Uterus (tissue), 4 donors: Measurements from ENCODE around the gene ADARB2. TPM values are rescaled to one million over a fixed set of nuclear protein-coding genes. Genes with fewer than 3 reads are reported as not detected.

Source experiments
- DNase-seq, 2 donors: peaks; one replicate each; pipeline ENCODE4 v3.0.0-alpha.2; 2019 to 2020
- H3K27ac ChIP-seq, 2 donors: fragments of 200-600 bp; sonication (generic); 1 replicate in 1 of 2; 2 replicates in 1 of 2; pipeline ENCODE4 v1.5.1; 2016 to 2018
- H3K27me3 ChIP-seq, 2 donors: fragments of 200-600 bp; sonication (generic); one replicate each; pipeline ENCODE4 v1.5.1; 2018 to 2019; ENCODE audit warnings: control low read depth in 1 of 2
- H3K36me3 ChIP-seq, 2 donors: fragments of 200-600 bp; sonication (generic); one replicate each; pipeline ENCODE4 v1.5.1; 2019; ENCODE audit warnings: control low read depth in 1 of 2
- H3K4me1 ChIP-seq, 2 donors: fragments of 200-600 bp; sonication (generic); one replicate each; pipeline ENCODE4 v1.5.1; 2018 to 2019; ENCODE audit warnings: control low read depth in 1 of 2
- H3K4me3 ChIP-seq, 2 donors: fragments of 200-600 bp; sonication (generic); 1 replicate in 1 of 2; 2 replicates in 1 of 2; pipeline ENCODE4 v1.5.1; 2018 to 2019; ENCODE audit warnings: mild to moderate bottlenecking in 1 of 2
- H3K9me3 ChIP-seq, 2 donors: fragments of 200-600 bp; sonication (generic); one replicate each; pipeline ENCODE4 v1.5.1; 2019; ENCODE audit warnings: control low read depth in 1 of 2
- CTCF ChIP-seq, 4 experiments: fragments of 200-600 bp in 2 of 4; fragments of 450-650 bp in 2 of 4; sonication (generic) in 2 of 4; IDR thresholded peaks; one replicate each; pipeline ENCODE4 v1.5.1; 2016 to 2019; ENCODE audit warnings: antibody characterized with exemption in 4 of 4, mild to moderate bottlenecking in 2 of 4, moderate library complexity in 1 of 4
- POLR2A ChIP-seq, 2 donors: fragments of 450-650 bp; IDR thresholded peaks; one replicate each; pipeline ENCODE4 v1.6.1; 2016; ENCODE audit warnings: antibody characterized with exemption in 2 of 2, mild to moderate bottlenecking in 1 of 2, moderate library complexity in 1 of 2
- intact Hi-C: fragments of 100-400 bp; cut with DNase I; formaldehyde crosslinking; loops from one replicate; pipeline ENCODE4 v1.15.1; 2023; ENCODE audit warnings: low total_unique reads
- total RNA-seq, 4 donors: library from RNA; depleted of rRNA in 3 of 4; stranded (reverse); fragments of >200 nt in 3 of 4; gene quantifications; one replicate each; pipeline versions ENCODE4 v1.1.0 to v1.2.4, GENCODE V29; 2014 to 2023
- donor health status: DM: yes; HTN: yes; CAD: no.

The ADARB2 gene
- total RNA-seq, 4 donors from 2014 or later = 0.76 to 2.6 (median 2.0) TPM; not detected in 1

DNA sequence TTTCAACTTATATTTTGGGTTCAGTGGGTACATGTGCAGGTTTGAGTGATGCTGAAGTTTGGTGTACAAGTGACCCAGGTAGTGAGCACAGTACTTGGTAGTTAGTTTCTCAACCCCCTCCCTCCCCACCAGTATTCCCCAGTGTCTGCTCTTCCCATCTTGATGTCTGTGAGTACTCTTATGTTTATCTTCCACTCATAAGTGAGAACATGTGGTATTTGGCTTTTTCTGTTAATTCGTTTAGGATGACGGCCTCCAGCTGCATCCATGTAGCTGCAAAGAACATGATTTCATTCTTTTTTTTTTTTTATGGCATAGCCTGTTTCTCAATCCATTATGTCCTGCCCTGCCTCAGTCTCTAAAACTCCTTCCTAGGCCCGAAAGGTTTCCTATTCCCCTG is 459.0 kb downstream of the ADARB2 start:
- Histone ChIP-seq H3K36me3 (no peaks in the 10 kb centered on the region), H3K27me3 (no peaks in the 10 kb centered on the region), H3K4me1 (no peaks in the 10 kb centered on the region), H3K9me3 (no peaks in the 10 kb centered on the region), H3K4me3 (no peak overlapping the region), H3K27ac (no peak overlapping the region)
- no peak for TF ChIP-seq POLR2A (IDR thresholded peaks at IDR 0.05)
- no peak for TF ChIP-seq CTCF (IDR thresholded peaks at IDR 0.05)
- intact Hi-C loops = no loop called here
- no peak for DNase-seq

DNA sequence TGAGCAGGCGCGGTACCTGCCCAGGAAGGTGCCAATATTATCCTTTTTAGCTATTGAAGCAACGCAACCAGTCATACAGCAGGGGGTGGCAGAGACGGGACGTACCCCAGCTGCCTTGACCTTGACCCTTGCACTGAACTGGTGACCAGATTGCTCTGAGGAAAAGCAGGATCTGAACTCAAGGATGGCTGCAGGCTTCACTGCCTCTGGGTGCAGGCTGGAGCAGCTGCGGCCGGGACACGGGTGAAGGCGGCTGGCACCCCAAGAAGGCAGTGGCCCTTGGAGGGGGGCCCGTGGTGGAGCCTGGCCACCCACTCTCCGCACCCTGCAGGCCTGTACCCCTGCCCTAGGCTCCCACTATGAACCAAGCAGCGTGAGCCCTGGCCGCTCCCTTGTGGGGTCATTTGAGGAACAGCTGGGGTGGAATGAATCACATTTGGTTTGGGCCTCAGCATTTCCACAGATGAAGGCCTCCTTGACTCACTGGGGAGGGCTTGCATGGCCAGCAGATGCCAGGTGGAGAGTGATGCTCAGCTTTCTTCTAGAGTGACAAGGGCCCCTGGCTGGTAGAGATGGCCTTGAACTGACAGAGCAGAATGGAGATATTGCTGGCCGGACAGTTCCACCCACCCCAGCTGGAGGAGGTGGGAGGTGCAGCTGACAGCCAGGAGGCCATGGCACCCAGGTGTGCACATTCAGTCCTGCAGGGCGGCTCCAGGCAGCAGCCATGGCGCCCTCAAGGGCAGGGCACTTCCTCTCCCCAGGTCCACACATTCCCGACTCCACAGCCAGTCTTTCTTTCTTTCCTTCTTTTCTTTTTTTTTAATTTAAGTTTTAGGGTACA is 462.4 kb downstream of the ADARB2 start:
- Histone ChIP-seq H3K4me3 (no peak overlapping the region), H3K9me3 (no peaks in the 10 kb centered on the region), H3K27me3 (no peaks in the 10 kb centered on the region), H3K4me1 (no peaks in the 10 kb centered on the region), H3K36me3 (no peaks in the 10 kb centered on the region), H3K27ac (no peak overlapping the region)
- no peak for DNase-seq
- intact Hi-C loops = no loop called here
- TF ChIP-seq CTCF (IDR thresholded peaks at IDR 0.05) = no peak
- no peak for TF ChIP-seq POLR2A (IDR thresholded peaks at IDR 0.05)

DNA sequence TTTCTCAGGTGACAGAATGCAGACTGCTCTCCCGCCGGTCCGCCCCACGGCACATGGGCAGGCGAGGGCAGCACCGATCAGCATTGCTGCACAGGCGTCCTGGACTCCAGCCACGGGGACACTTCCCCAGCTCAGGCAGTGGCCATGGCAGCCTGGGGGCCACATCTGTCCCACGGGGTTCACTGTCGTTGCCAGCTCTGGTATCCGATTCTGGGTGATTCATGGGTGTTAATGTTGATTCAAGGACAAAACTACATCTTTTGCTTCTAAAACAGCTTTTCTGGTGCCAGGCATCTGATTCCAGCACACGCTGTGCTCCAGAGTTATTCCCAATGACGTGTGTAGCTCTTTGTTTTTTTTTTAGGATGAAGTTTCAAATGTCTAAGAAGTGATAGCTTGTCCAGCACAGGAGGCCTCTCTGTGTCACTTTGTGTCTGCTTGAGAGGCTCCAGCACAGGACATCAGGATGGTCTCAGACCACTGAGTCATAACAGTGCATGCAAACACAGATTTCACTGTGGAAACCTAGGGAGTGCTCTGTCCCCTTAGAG is 463.1 kb downstream of the ADARB2 start:
- no peak for TF ChIP-seq POLR2A (IDR thresholded peaks at IDR 0.05)
- TF ChIP-seq CTCF (IDR thresholded peaks at IDR 0.05) = no peak
- Histone ChIP-seq H3K27ac (no peak overlapping the region), H3K4me3 (no peak overlapping the region), H3K4me1 (no peaks in the 10 kb centered on the region), H3K9me3 (no peaks in the 10 kb centered on the region), H3K27me3 (no peaks in the 10 kb centered on the region), H3K36me3 (no peaks in the 10 kb centered on the region)
- peak in 1 of 2 donors; percentile 24 for DNase-seq
- intact Hi-C loops = no loop called here

GRCh38 chr10:1273372-1274105 is 463.8 kb downstream of the ADARB2 start:
- DNase-seq = no peak
- Histone ChIP-seq H3K27ac (no peak overlapping the region), H3K9me3 (no peaks in the 10 kb centered on the region), H3K4me3 (no peak overlapping the region), H3K4me1 (no peaks in the 10 kb centered on the region), H3K36me3 (no peaks in the 10 kb centered on the region), H3K27me3 (no peaks in the 10 kb centered on the region)
- TF ChIP-seq CTCF (IDR thresholded peaks at IDR 0.05) (no peak), POLR2A (IDR thresholded peaks at IDR 0.05) (no peak)
- intact Hi-C loops = no loop called here

DNA sequence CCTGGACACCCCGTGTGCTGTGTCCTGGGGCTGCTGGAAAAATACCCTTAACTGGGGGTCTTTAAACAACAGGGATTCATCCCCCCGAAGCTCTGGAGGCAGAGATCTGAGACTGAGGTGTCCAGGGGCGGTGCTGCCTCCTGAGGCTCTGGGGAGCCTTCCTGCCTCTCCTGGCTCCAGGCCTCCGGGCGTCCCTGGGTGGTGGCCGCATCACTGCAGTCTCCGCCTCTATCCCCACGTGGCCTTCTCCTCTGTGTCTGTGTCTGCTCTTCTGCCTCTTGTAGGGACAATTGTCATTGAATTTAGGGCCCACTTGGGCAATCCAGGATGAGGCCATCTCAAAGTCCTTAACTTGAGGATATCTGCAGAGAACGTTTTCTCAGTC is 464.6 kb downstream of the ADARB2 start:
- no peak overlapping the region for H3K4me3 ChIP-seq

More for the DNA sequence above, 464.6 kb downstream of the ADARB2 start:
- no peaks in the 10 kb centered on the region for H3K4me1 ChIP-seq
- no peak for TF ChIP-seq POLR2A (IDR thresholded peaks at IDR 0.05)
- TF ChIP-seq CTCF (IDR thresholded peaks at IDR 0.05) = no peak
- intact Hi-C loops = no loop called here
- H3K27ac ChIP-seq = no peak overlapping the region
- no peaks in the 10 kb centered on the region for H3K9me3 ChIP-seq
- no peaks in the 10 kb centered on the region for H3K36me3 ChIP-seq
- no peaks in the 10 kb centered on the region for H3K27me3 ChIP-seq
- no peak for DNase-seq
